Measurements from ENCODE around the gene NTN5. TPM values are rescaled to one million over a fixed set of nuclear protein-coding genes. Genes with fewer than 3 reads are reported as not detected.
"Not testable (repeated sequence)": the region's sequence is repeated elsewhere in the genome, so short reads cannot be mapped to it uniquely, and the experiment has no call there.

The NTN5 gene
- total RNA-seq, 1 donor from 2014 or later, result not detected

DNA sequence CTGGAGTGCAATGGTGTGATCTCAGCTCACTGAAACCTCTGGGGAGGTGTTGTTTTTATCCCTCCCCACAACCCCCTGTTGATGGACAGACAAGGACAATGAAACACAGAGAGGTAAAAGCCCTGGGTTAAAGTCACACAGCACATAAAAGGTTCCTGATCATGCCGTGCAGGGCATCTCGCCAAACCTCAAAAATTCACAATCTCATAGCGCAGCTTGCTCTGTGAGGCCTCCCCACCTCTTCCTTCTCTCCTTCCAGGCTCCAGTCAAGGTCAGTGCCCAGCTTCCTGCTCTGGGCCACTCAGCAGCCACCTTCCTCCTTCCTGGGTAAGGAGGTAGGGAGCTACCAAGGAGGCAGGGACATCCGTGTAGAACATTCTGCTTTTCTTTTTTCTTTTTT, 25.2 kb upstream of the NTN5 start:
- DNase-seq (ENCODE audit: low read depth in 2 of 2), result no peak

DNA sequence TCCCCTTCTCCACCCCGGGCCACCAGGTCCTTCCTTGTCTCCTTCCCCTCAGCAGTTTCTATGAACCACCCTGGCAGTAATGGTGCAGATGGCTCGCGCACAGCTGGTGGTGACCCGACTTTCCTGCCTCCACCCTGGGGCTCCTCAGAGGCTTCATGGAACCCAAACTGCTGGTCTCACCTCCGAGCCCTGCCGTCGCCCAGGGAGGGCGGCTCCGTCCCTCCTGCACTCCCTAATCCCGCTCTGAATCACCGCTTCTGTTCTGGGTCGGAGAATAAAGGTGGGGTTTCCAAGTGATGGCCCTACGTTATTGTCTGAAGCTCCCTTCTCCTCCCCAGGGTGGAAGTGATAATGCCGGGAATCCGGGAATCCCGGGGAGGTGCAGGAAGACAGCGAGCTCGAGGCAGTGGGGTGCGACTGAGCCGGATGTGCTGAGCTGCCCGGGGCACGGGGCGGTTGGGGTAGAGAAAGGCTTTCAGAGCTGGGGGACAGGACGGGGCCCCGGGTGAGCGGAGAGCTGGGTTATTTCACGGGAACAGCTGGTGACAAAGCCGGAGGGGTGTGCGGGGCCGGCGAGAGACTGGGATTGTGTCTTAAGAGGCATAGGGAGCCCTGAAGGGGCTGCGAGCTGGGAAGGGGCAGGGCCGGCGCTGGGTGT, 23.7 kb upstream of the NTN5 start:
- no peak for DNase-seq (ENCODE audit: low read depth in 2 of 2)

DNA sequence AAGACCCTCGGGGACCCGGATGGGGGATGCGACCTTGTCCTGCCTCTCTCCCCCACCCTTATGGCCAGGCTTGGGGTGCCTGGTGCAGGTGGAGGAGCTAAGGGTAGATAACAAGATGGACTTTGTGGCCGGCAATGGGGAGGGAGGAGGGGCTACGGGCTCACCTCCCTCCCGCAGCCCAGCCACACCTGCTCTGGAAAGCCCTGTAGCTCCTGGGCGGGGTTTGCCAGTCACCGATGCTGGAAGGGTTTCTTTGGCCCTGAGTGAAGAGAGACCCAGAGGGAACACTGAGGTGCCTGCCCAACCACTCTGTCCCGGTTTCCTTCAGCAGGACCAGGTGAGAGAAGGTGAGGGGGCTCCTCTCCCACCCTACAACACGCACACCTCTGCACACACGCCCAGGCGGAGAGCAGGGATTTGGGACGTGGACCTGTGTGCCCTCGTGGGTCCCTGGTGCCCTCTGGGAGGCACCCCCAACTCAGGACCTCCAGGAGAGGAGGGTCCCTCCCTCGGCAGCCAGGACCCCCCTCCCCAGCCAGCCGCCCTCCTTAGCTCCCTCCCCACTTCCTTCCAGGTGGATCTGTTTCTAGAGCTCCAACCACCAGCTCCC, 23.0 kb upstream of the NTN5 start, which contains the start of gene FUT2:
TSS of gene FUT2 (plus strand) at position 229 of the 610 bp plus-strand sequence. CDS start 6,986 bp downstream, outside the sequence.
- DNase-seq (ENCODE audit: low read depth in 2 of 2), result no peak

DNA sequence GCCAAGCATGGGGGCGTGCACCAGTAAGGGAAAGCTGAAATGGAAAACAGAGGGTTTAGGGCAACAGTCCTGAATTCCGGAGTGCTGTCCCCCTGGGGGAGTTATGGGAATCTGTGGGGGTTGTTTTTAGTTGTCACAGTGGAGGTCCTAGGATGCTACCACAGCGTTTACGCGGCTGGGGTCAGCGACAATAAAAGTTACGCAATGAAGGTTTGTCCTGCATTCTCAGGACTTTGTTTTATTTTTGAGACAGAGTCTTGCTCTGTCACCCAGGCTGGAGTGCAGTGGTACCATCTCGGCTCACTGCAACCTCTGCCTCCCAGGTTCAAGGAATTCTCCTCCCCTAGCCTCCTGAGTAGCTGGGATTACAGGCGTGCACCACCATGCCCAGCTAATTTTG, 20.8 kb upstream of the NTN5 start:
- not testable (repeated sequence) for DNase-seq (ENCODE audit: low read depth in 2 of 2)

DNA sequence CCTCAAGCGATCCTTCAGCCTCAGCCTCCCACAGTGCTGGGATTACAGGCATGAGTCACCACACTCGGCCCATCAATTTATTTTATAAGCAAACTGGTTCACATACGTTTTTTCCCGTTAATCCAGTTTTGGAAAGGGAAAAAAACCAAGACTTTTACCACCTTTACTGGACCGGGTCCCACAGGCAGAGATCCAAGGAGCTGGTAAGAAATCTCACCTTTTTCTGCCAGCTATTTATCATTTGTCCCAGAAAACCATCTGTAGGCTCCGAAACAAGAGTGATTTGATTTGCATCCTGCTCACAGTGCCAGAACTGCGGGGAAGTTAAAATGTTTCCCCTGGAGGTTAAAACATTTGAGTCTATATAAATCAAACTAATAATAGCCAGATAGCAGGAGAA, 16.6 kb upstream of the NTN5 start:
- no peak for DNase-seq (ENCODE audit: low read depth in 2 of 2)

DNA sequence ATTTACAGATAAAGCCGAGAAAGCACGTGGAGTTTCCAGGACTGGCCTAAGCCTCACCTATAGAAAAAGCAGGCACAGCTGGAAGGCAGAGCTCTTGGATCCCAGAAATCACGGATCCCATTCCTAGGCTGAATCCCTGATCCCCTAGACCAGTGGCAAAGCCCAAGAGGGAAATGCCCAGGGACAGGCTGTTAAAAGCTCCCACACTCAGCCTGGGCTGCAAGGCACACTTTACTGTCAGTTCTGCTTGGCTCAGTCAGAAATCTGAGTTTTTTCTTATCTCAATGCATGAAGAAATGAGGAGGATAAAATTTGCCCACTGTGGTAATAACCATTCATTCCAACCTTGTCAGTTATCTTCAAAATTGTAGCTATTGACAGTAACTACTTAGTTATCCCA, 15.0 kb upstream of the NTN5 start:
- DNase-seq (ENCODE audit: low read depth in 2 of 2), result no peak

DNA sequence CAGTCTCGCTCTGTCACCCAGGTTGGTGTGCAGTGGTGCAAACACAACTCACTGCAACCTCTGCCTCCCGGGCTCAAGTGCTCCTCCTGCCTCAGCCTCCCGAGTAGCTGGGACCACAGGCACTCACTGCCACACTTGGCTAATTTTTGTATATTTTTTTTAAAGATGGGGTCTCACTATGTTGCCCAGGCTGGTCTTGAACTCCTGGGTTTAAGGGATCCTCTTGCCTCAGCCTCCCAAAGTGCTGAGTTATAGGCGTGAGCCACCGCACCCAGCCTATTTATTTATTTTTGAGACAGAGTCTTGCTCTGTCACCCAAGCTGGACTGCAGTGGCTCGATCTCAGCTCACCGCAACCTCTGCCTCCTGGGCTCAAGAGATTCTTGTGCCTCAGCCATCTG, 13.8 kb upstream of the NTN5 start:
- DNase-seq (ENCODE audit: low read depth in 2 of 2), result not testable (repeated sequence)

DNA sequence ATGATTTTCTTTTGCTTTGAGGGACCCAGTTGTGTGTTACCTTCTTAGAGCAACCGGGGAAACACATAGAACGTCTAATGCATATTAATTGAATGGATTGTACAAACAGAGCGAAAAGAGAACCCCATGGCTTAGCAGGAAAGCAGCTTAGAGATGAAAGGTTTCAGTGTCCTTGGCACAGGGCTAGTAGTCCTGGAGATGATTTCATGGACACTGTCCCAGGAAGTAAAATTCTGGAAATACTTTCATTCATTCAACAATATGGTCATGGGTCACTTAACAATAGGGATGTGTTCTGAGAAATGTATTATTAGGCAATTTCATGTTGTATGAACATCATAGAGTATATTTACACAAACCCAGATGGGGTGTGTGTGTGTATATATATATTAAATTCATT, 13.3 kb upstream of the NTN5 start:
- DNase-seq (ENCODE audit: low read depth in 2 of 2), result no peak

DNA sequence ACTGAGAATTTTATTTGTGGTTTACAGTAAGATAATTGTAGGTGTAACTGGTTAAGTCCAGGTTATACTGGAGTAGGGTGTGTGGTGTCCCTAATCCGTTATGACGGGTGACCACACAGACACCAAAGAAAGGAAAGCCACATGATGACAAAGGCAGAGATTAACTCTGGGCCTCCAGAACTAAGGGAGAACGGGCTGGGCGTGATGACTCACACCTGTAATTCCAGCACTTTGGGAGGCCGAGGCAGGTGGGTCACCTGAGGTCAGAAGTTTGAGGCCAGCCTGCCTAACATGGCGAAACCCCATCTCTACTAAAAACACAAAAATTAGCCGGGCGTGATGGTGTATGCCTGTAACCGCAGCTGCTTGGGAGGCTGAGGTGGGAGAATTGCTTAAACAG, 12.8 kb upstream of the NTN5 start:
- DNase-seq (ENCODE audit: low read depth in 2 of 2), result no peak

DNA sequence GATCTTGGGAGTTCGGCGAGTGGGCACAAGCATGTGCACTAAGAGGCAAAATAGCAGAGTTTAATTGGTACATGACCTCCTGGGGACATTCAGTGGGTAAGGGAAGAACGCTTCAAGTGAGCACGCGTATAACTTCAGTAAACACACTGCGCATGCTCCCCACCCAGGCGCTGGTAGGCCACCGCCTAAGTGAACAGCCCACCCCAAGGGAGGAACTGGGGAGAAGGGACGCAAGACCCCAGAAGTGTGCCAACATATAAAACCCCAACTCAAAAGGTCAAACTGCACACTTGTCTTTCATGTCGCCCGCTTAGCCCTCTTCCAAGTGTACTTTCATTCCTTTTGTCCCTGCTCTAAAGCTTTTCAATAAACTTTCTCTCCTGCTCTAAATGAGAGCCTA, 10.5 kb upstream of the NTN5 start:
- peak; percentile 39 to 57 for DNase-seq (ENCODE audit: low read depth in 2 of 2)

DNA sequence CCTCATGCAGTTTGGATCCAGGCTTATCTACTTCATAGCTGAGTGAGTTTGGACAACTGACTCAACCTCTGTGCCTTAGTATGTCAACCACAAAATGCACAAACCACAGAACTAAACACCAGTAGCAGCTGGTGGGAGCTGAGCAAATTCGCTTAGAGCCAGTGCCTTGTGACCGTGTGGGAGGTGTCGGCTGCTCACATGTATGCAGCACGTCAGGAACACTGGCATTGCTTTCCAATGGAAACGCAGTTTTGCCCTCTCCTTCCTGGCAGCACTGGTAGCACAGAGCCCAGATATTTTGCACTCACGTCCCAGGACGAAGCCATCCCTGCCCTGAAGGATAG, 8.3 kb upstream of the NTN5 start:
- no peak for DNase-seq (ENCODE audit: low read depth in 2 of 2)

DNA sequence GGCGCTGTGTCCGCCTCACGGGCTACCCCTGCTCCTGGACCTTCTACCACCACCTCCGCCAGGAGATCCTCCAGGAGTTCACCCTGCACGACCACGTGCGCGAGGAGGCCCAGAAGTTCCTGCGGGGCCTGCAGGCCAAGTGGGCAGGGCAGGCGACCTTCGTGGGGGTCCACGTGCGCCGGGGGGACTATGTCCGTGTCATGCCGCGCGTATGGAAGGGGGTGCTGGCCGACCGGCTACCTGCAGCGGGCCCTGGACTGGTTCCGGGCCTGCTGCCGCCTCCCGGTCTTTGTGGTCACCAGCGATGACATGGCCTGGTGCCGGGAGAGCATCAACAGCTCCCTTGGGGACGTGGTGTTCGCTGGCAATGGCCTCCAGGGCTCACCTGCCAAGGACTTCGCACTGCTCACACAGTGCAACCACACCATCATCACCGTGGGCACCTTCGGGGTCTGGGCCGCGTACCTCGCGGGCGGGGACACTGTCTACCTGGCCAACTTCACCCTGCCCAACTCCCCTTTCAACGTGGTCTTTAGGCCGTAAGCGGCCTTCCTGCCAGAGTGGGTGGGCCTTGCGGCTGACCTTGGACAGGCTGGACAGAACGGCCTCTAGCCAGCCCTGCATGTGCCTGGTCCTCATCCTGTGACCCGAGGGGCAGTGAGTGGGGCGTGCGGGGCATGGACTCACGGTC, 7.8 kb upstream of the NTN5 start:
- no peak for DNase-seq (ENCODE audit: low read depth in 2 of 2)

DNA sequence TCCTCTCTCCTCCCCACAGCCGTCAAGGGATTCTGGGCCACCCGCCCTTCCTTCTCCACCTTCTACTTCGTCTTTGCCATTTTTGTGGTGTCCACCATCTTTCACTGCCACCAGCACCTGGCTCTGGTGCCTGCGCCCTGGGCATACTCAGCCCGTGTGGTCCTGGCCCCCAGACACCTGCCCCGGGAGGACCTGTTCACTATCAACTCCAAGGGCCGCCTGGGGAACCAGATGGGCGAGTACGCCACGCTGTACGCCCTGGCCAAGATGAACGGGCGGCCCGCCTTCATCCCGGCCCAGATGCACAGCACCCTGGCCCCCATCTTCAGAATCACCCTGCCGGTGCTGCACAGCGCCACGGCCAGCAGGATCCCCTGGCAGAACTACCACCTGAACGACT, 7.2 kb upstream of the NTN5 start:
- not testable (repeated sequence) for DNase-seq (ENCODE audit: low read depth in 2 of 2)

DNA sequence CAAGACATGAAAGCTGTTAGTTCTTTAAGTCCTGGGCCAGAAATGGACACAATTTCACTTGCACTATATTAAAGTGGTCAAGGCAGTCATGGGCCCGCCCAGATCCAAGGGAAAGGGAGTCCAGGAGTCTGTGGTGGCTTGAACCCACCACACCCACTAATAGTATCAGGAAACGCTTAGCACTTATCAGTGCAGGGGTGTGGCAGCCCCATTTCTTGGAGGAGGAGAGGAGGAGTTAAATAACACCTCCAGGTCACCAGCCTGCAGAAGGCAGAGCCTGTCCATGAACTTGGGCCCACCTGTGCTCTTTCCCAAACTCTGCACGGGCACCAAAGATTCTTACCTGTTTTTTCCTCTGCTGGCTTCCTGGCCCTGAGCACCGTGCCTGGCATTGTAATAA, 5.4 kb upstream of the NTN5 start:
- DNase-seq (ENCODE audit: low read depth in 2 of 2), result no peak

DNA sequence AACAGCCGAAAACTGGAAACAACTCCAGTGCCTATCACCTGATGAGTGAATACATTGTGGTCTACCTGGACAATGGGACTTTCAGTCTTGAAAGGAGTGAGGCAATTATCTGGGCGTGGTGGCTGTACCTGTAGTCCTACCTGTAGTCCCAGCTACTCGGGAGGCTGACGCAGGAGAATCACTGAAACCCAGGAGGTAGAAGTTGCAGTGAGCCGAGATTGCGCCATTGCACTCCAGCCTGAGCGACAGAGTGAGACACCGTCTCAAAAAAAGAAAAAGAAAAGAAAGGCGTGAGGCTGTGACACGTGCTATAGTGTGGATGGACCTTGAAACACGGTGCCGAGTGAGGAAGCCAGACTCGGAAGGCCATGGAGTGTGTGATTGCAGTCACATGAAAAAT, 4.1 kb upstream of the NTN5 start:
- DNase-seq (ENCODE audit: low read depth in 2 of 2), result no peak

DNA sequence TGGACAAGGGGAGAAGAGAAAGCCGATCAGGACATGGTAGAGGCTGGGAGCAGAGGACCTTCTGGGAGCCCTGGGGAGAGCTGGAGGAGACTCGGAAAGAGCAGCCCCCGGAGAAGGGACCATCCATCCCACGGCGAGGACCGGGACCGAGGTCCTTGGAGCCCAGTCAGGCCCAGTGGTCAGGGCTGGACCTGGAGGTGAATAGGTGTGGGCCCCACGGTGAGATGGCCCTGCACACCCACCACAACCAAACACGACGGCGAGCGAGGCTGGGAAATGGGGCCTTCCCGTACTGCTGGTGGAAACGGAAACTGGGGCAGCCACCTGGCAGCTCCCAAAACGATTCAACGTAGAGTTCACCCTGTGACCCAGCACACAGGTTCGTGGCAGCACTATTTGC, 3.7 kb upstream of the NTN5 start:
- DNase-seq (ENCODE audit: low read depth in 2 of 2), result no peak

DNA sequence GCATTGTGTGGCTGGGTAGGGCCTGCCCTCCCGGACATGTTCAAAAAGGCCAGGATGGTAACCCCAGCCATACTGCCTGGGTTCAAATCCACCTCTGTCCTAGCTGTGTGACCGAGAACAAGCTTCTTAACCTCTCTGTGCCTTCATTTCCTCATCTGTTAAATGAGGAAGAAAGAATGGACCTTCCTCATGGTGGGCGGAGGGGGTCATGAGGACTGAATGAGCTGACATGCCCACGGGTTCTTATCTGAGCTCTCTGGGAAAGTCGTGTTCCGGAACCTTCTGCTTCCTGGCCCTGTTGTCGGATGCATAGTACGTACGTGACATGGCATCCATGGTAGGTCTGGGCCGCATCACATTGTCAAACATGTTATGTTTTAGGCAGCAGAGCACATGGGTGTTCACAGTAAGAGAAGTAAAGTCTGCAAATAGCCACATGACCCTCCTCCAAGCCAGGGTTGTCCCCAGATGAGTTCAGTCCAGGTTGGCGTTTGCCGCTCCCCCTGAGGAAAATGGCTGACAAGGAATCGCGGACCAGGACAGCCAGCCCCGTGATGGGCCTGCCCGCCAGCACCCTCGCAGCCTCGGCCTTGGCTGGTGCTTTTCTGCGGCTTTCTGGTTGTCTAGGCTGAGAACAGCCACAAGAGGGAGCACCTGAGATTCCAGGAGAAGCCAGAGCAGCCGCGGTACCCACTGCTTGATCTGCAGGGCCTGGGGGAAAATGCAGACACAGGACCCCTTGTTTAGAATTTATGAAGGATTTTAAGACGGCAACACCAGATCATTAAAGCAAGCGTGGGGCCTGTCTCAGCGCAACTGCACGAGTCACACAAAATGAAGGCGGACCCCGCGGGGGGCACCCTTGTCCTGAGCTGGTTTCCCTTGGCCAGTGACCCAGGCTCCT, 2.4 kb upstream of the NTN5 start:
- DNase-seq (ENCODE audit: low read depth in 2 of 2), result peak; percentile 65 to 81

DNA sequence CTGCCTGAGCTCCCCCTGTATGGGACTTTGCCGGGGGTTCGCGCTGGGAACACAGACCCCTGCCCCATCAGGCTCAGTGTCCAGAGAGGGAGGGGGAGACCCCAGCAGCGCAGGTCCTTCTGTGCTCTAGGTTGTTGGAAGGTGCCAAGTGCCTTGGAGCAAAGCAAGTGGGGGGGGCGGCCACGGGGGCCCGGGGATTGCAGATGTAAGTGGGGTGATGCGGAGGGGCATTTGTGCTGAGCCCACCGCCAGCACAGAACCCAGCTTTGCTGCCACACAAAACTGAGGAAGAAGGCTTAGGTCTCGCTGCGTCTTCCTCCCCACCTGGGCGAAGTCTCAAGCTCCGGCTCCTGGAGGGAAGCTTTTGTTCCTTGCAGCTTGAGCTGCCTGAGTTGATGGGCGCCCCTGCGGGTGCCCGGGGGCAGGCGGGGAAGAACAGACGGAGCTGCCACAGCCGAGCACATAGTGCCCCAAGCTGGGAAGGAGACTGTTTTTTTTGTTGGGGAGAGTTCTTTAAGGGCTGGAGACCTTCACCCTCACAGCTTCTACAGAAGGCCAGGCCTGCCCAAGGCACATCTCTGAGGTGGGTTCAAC, 1.5 kb upstream of the NTN5 start:
- DNase-seq (ENCODE audit: low read depth in 2 of 2), result no peak

DNA sequence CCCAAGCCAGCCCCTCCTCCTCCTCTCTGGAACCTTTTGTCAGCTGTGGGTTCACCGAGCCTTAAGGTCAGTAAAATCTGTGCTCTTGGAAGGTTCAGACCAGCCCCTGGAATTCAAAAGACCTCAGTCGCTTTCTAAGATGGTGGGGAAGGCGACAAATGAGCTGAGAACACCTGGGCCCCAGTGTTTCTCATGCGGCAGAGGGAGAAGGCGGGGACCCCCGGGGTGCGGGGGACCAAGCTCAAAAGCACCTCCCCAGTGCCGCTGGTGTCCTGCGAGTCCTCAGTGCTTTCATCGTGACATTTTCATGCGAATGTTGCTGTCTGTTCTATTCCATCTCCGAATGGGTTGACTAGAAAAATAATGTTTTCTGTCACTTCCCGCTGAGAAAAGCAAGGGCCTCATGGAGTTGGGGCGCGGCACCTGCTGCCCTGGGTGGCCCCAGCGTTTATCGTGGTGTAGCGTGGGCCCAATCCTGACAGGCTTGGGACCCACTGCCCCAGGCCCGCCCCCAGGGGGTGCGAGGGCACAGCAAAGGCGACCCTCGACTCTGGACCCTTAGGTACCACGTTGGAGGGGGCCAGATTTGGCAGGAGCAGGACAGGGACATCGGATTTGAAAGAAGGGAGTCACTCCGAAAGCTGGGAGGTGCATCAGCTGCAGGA, 751 bp upstream of the NTN5 start:
- DNase-seq (ENCODE audit: low read depth in 2 of 2), result no peak

DNA sequence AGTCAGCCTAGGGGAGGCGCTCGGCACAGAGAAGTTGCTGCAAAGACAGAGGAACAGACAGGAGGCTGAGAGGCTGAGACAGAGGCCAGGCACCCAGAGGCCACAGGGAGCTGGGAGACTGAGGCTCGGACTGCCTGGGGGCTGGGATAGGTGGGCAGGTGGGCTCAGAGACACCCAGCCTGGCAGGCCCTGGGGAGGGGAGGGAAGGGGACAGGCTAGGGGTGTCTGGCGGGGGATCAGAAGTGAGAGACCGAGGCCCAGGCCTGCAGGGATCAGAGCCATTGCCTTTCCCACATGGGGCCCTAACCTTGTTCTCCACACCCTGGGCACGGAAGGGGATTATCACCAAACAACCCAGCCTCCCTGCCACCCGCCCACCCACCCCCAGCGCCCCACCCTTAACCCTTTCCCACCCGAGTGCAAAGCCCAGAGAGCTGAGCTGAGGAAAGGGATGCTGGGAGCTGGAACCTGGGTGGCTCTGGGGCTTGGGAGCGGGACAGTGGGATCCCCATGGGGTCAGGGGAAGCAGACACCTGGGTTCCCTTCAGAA, 1.3 kb downstream of the NTN5 start:
- DNase-seq (ENCODE audit: low read depth in 2 of 2), result no peak
